Measurements from ENCODE around the gene KIF20B.

DNA sequence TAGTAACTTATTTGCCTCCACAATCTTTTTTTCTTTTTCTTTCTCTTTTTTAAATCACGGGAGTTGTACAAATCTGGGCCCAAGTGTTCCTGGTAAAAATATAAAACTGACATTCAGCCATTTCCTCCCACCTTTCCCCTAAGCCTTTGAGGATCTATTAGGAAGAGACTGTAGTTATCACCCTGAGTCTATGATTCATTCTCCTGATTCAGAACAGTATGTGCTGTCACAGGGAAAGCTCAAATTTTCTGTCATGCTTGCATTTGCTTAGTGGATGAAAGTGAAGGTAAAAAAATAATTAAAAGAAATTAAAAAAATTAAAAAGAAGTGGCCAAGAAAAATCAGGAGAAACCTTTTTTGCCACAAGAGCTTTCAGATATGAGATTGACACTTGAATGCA is 71.7 kb downstream of the KIF20B start:
- TF ChIP-seq EP300 (IDR thresholded peaks at IDR 0.05) (no peak), CTCF (IDR thresholded peaks at IDR 0.05) (no peak), POLR2A (IDR thresholded peaks at IDR 0.05) (no peak), POLR2AphosphoS5 (IDR thresholded peaks at IDR 0.05) (no peak)
